Measurements from ENCODE around the gene ARL6.

DNA sequence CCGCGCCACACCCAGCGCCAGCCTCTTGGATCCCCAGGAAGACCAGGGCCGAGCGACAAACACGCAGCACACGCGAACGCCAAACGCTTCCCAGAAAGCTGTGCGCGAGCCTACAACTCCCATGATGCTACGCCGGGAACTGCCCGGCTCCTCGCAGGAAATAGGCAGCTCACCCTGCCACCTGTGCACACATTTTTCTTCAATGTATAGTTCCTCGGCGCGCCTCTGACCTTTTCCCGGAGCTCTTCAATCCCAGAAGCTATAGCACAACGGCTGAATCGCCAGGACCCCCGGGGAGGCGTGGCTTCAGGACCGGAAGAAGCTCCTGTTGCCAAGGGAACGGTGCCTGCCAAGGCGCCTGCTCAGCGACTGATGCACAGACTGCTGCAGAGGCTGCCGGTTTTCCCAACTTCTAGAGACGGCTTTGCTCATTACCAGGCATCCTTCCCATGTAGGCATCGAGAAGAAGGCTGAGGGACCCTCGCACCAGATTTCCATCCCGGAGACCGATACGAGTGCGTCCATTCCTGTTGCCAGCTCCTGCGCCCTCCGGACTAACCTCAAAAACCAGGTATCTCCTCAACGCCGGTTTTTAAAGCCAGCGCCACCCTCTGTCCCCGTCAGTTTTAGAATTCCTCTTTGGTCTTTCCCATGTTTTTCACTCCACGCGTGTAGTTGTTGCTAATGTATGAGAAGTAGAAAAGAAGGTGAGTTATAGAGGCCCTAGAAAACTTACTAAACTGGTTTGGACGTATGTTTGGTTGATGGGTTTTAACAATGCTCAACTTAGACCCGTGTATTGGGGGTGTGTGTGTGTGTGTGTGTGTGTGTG lies at the start of gene ARL6:
- TF ChIP-seq PHF21A (IDR thresholded peaks at IDR 0.05; ENCODE audit: borderline replicate concordance, low read depth): no peak
- TF ChIP-seq SPI1 (IDR thresholded peaks at IDR 0.05; ENCODE audit: borderline replicate concordance, low read depth, low read length): no peak
- TF ChIP-seq KDM4B (IDR thresholded peaks at IDR 0.05; ENCODE audit: borderline replicate concordance in 2 of 2, low read depth in 1 of 2): no peak
- TF ChIP-seq EP300 (IDR thresholded peaks at IDR 0.05; ENCODE audit: low read length): no peak
- TF ChIP-seq, protein P1, sequence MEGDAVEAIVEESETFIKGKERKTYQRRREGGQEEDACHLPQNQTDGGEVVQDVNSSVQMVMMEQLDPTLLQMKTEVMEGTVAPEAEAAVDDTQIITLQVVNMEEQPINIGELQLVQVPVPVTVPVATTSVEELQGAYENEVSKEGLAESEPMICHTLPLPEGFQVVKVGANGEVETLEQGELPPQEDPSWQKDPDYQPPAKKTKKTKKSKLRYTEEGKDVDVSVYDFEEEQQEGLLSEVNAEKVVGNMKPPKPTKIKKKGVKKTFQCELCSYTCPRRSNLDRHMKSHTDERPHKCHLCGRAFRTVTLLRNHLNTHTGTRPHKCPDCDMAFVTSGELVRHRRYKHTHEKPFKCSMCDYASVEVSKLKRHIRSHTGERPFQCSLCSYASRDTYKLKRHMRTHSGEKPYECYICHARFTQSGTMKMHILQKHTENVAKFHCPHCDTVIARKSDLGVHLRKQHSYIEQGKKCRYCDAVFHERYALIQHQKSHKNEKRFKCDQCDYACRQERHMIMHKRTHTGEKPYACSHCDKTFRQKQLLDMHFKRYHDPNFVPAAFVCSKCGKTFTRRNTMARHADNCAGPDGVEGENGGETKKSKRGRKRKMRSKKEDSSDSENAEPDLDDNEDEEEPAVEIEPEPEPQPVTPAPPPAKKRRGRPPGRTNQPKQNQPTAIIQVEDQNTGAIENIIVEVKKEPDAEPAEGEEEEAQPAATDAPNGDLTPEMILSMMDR (IDR thresholded peaks at IDR 0.05 in 2 of 3, conservative IDR thresholded peaks at IDR 0.05 in 1 of 3; ENCODE audit: insufficient read depth in 2 of 3, low read depth in 1 of 3, low read length in 3 of 3): 0 out of 6 replicates have a peak, but pooled peaks of 1 of the 3 experiments have one; percentile 2
- TF ChIP-seq ARHGAP35 (IDR thresholded peaks at IDR 0.05; ENCODE audit: partially characterized antibody): no peak
- no peak for TF ChIP-seq YY1 (IDR thresholded peaks at IDR 0.05; ENCODE audit: borderline replicate concordance in 1 of 3, control insufficient read depth in 1 of 3, extremely low read depth in 1 of 3, insufficient read depth in 3 of 3, insufficient read length in 1 of 3, insufficient replicate concordance in 2 of 3, low read depth in 1 of 3, low read length in 2 of 3)
- TF ChIP-seq, protein P2, sequence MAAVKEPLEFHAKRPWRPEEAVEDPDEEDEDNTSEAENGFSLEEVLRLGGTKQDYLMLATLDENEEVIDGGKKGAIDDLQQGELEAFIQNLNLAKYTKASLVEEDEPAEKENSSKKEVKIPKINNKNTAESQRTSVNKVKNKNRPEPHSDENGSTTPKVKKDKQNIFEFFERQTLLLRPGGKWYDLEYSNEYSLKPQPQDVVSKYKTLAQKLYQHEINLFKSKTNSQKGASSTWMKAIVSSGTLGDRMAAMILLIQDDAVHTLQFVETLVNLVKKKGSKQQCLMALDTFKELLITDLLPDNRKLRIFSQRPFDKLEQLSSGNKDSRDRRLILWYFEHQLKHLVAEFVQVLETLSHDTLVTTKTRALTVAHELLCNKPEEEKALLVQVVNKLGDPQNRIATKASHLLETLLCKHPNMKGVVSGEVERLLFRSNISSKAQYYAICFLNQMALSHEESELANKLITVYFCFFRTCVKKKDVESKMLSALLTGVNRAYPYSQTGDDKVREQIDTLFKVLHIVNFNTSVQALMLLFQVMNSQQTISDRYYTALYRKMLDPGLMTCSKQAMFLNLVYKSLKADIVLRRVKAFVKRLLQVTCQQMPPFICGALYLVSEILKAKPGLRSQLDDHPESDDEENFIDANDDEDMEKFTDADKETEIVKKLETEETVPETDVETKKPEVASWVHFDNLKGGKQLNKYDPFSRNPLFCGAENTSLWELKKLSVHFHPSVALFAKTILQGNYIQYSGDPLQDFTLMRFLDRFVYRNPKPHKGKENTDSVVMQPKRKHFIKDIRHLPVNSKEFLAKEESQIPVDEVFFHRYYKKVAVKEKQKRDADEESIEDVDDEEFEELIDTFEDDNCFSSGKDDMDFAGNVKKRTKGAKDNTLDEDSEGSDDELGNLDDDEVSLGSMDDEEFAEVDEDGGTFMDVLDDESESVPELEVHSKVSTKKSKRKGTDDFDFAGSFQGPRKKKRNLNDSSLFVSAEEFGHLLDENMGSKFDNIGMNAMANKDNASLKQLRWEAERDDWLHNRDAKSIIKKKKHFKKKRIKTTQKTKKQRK (IDR thresholded peaks at IDR 0.05; ENCODE audit: borderline replicate concordance, low read depth, low read length): no peak
- TF ChIP-seq RFX1 (IDR thresholded peaks at IDR 0.05): peak; percentile 97
- no peak for TF ChIP-seq TAF1 (IDR thresholded peaks at IDR 0.05; ENCODE audit: control insufficient read depth, extremely low read depth, insufficient read depth, low read length, severe bottlenecking)
- no peak for TF ChIP-seq NFATC3 (IDR thresholded peaks at IDR 0.05)
- TF ChIP-seq CBX3 (IDR thresholded peaks at IDR 0.05; ENCODE audit: borderline replicate concordance in 1 of 2, low read length in 2 of 2): no peak
- TF ChIP-seq ZNF41 (CRISPR knock-in tag; conservative IDR thresholded peaks at IDR 0.05): no peak
